ENCODE measurements around the gene LMAN1L. TPM values are rescaled to one million over a fixed set of nuclear protein-coding genes. Genes with fewer than 3 reads are reported as not detected.

LMAN1L gene
- polyA plus RNA-seq, 1 donor, result not detected

- no peak for DNase-seq (ENCODE audit: low read depth)
Observed at GRCh38 chr15:74816624-74817369, 4.2 kb downstream of the LMAN1L start.

GRCh38 chr15:74817370-74817737 is 4.7 kb downstream of the LMAN1L start:
- DNase-seq (ENCODE audit: low read depth), result no peak

DNA sequence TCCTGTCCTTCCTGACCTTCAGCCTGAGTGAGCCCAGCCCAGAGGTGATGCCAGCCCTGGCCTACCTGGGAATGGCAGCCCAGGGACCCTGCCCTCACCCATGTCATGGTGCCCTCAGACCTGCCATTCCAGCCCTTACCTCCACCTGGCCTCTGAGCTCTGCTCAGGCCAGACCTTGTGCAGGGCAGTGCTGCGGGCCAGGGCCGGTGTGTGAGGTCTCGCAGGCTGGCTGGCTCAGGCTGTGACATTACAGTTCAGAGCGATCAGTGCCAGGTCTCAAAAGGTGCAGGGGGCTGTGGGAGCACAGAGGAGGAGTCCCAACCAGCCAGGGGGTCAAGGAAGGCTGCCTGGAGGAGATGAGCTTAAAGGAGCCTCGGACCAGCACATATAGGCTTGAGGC is 7.4 kb downstream of the LMAN1L start:
- DNase-seq (ENCODE audit: low read depth), result no peak

- DNase-seq (ENCODE audit: low read depth), result no peak
Observed at GRCh38 chr15:74821091-74821789, 8.6 kb downstream of the LMAN1L start.

DNA sequence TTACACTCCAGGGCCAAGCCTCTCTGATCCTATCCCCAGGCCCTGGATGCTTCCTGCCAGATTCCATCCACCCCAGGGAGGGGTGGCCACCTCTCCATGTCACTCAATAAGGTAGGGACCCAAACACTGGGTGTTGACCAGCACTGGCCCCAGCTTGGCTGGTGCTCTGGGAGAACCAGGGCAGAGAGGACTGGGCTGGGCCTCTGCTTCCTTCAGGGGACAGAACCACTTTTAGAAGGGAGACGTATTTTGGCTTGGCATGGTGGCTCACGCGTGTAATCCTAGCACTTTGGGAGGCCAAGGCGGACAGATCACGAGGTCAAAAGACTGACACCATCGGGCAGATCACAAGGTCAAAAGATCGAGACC is 9.1 kb downstream of the LMAN1L start:
- DNase-seq (ENCODE audit: low read depth), result no peak

- no peak for DNase-seq (ENCODE audit: low read depth)
Observed at GRCh38 chr15:74822233-74822632, 9.6 kb downstream of the LMAN1L start.

GRCh38 chr15:74823324-74823723 is 10.7 kb downstream of the LMAN1L start:
- DNase-seq (ENCODE audit: low read depth), result no peak

DNA sequence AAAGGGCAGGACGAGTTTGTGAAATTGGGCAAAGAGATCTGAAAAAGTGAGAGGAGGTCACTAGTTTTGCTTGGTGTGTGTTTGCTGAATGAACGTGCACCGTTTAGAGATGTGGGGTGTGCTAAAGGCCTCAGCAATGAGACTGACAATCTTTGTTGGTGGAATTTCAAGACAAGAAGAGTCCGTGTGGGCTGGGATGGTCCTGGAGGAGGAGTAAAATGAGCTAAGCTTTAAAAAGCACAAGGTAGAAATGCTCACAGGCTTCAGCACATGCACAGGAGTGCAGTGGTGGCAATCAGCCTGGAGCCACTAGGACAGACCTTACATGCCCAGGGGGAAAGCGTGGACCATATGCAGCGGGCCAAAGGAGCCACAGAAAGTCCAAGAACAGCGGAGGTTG is 12.3 kb downstream of the LMAN1L start:
- DNase-seq (ENCODE audit: low read depth), result no peak

GRCh38 chr15:74825866-74826265 is 13.2 kb downstream of the LMAN1L start:
- no peak for DNase-seq (ENCODE audit: low read depth)

- DNase-seq (ENCODE audit: low read depth), result no peak
Observed at GRCh38 chr15:74826364-74826819, 13.8 kb downstream of the LMAN1L start, which contains the start of gene CPLX3. TSS of gene CPLX3 (plus strand) at chr15:74826627. CDS start at chr15:74826704, 77 bp downstream.

- no peak for DNase-seq (ENCODE audit: low read depth)
Observed at GRCh38 chr15:74826921-74827320, 14.3 kb downstream of the LMAN1L start.

DNA sequence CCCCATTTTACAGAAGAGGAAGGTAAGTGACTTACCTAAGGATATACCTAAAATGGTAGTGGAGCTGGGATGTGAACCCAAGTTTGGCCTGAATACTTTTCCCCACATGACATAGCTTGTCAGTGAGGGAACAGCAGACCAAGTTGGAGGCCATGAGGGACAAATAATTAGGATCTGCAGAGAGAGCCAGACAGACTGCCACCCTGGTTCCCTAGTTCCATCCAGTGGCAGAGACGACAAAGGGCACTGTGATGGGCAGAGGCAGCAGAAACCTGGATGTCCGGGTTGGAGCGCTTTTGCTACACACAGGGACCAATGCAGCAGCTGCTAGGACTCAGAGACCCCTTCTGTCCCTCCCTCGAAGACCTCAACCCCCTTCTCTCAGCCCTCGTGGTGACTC is 15.0 kb downstream of the LMAN1L start:
- no peak for DNase-seq (ENCODE audit: low read depth)

DNA sequence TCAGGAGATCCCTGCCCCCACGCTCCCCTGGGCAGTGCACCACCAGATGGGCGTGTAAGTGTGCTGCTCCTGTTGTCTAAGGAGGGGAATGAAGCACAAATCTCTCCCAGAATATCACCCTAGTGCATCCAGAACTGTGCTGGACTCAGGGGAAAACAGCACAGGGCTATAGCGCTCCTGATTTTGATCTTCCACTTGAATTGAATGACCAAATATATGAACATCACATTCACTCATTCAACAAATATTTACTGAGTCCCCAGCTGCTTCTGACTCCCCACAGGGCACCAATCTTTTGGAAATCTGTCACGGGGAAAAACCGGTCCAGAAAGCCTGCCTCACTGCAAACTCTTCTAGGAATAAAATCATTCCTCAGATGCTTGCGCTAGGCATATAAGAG is 16.2 kb downstream of the LMAN1L start:
- no peak for DNase-seq (ENCODE audit: low read depth)

DNA sequence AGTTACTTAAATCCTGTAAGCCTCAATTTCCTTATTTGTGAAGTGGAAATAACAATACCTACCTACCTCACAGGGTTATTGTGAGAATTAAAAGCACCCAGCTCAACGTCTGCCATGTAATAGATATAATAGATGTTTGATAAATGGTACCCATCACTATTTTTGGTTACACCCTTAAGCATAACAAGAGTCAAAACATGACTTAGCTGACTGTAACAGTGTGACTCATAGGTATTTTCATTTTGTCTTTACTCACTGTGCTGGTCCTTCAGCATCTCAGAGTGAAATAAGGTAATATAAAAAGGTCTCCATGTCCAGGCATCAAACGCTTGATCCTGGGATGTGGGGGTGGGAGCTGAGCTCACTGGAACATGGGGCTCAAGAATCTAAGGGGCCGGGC is 16.9 kb downstream of the LMAN1L start:
- DNase-seq (ENCODE audit: low read depth), result no peak

DNA sequence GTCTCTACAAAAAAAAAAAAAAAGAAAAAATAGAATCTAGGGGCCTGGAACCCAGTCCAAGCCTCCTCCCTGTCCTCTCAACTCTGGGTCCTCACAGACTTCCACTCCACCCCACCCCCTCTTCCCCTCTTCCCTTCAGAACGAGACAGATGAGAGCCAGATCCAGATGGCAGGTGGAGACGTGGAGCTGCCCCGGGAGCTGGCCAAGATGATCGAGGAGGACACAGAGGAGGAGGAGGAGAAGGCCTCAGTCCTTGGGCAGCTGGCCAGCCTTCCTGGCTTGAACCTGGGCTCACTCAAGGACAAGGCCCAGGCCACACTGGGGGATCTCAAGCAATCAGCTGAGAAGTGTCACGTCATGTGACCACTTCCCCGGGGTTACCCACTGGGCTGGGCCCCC is 17.4 kb downstream of the LMAN1L start:
- no peak for DNase-seq (ENCODE audit: low read depth)

DNA sequence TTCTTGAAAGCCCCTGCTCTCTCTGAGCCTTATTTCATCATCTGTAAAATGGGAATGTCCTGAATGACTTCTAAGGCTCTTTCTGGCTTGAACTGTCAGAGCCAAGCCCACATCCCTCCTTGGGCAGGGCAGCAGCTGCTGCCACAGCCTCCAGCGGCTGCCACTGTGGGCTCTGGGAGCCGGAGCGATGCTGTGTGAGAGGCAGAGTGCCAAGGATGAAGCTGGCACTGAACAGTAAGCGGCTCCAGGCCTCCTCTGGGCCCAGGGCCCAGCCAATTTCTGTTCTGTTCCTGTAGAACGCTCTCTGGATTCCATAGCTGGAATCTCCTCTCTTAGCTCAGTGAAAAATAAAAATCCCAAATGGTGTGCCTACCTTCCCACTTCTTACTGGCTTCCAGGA is 18.2 kb downstream of the LMAN1L start:
- DNase-seq (ENCODE audit: low read depth), result no peak

DNA sequence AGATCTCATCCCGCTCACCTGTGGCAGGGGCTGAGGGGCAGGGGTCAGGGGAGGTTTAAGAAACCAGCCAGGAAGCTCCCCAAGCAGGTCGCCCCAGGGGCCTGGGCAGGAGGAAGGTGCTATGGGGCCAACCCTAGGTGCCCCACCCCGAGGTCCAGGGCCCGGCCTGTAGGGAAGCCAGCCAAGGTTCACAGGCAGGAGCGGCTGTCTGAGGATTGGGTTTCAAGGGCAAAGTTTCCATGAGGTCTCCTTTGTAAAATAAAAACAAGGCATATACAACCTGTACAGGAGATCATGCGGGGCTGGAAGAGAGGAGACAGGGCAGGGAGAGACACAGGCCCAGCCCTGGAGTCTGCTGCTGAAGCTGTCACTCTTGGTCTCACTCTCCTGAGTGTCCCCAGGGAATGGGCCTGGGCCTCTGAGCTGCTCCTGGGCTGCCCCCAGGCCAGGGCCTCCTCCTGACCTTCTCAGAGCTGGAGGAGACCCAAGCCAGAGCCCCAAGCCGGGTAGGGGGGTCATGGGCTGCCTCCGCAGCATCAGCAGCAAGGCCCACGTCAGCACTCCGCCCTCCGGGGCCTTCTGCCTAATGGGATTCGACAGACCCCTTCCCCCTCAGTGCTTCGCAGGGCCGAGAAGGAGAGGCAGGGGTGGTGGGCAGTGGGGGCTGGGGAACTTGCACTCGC is 19.3 kb downstream of the LMAN1L start:
- no peak for DNase-seq (ENCODE audit: low read depth)

DNA sequence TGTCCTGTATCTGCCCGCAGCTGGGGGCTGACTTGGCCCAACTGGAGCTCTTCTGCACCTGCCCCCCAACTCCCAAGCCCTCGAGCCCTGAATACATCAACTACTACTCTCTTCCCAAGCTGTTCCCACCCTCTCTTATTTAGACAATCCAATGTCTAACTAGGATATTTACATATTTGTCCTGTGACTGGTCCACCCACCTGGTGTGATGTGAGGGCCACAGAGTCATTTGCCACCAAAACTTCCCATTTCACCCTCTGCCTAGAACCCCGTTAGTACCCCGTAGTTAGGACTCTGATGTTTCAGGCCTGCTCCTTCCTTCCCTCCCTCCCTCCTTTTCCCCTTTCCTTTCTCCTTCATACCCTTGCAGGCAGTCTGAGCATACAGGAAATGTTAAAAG is 20.2 kb downstream of the LMAN1L start:
- DNase-seq (ENCODE audit: low read depth), result no peak

DNA sequence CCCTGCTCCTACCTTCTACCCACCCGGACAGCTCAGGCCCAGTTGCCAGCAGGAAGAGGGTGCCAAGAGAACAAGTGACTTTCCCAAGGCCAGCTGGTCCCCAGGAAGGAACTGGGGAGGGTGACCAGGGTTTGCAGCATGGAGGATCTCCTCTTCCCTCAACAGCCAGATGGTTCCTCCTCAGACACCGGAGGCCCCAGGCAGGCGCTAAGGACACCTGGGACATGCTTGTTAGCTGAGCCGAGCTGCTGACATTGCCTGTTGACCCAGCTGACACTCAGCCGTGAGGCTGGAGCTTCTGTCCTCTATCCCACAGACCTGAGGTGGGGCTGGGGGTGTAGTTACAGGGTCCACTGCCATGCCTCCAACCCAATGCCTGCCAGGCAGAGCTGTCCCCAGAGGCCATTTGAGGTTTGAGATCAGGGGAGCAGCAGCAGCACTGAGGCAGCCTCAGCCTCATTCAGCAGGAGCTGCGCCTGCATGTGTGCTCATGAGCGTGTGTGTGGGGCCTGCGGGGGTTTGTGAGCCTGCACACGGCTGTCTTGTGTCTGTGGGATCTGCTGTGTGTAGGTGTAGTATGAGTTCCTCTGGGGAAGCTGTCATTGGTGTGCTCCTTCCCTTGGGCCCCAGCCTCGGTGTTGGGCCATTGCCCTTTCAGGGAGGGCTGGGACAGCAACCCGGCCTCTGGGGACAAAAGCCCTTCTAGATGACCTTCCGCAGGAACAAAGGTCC is 20.9 kb downstream of the LMAN1L start:
- DNase-seq (ENCODE audit: low read depth), result no peak

- no peak for DNase-seq (ENCODE audit: low read depth)
Observed at GRCh38 chr15:74835312-74835823, 22.7 kb downstream of the LMAN1L start.

GRCh38 chr15:74836846-74837245 is 24.2 kb downstream of the LMAN1L start:
- DNase-seq (ENCODE audit: low read depth), result no peak

All from forelimb muscle (tissue), 1 donor.